ENCODE results near the gene MYO10.
"Not testable (repeated sequence)": the region's sequence is repeated elsewhere in the genome, so short reads cannot be mapped to it uniquely, and the experiment has no call there.

The MYO10 gene

DNA sequence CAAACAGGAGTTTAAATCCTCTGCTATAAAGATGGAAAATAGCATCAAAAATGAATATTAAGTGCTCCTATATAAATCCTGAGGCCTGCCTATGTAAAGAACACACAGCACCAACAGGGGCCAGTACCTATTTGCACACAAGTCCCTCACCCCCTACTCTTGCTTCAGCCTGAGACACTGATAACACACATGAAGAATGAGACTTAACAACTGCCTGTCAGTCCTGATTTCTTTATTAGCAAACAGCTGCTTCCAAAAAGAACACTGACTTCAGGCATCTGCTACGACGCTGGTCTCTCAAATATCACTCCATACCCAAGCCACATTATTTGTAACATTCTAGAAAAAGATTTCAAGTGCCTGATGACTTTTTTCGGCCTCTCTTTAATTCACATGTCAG lies 55.5 kb downstream of the MYO10 start:
- Histone ChIP-seq H3K36me3 (no peaks in the 10 kb centered on the region), H3K4me3 (ENCODE audit: low read depth in 1 of 2, low read length in 1 of 2) (no peak overlapping the region), H3K27ac (no peak overlapping the region), H3K27me3 (no peaks in the 10 kb centered on the region), H3K9me3 (no peaks in the 10 kb centered on the region), H3K4me1 (ENCODE audit: control insufficient read depth in 1 of 2, insufficient read depth in 1 of 2, low read depth in 1 of 2, low read length in 1 of 2) (no peaks in the 10 kb centered on the region)
- TF ChIP-seq, protein P1, sequence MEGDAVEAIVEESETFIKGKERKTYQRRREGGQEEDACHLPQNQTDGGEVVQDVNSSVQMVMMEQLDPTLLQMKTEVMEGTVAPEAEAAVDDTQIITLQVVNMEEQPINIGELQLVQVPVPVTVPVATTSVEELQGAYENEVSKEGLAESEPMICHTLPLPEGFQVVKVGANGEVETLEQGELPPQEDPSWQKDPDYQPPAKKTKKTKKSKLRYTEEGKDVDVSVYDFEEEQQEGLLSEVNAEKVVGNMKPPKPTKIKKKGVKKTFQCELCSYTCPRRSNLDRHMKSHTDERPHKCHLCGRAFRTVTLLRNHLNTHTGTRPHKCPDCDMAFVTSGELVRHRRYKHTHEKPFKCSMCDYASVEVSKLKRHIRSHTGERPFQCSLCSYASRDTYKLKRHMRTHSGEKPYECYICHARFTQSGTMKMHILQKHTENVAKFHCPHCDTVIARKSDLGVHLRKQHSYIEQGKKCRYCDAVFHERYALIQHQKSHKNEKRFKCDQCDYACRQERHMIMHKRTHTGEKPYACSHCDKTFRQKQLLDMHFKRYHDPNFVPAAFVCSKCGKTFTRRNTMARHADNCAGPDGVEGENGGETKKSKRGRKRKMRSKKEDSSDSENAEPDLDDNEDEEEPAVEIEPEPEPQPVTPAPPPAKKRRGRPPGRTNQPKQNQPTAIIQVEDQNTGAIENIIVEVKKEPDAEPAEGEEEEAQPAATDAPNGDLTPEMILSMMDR (IDR thresholded peaks at IDR 0.05): no peak

DNA sequence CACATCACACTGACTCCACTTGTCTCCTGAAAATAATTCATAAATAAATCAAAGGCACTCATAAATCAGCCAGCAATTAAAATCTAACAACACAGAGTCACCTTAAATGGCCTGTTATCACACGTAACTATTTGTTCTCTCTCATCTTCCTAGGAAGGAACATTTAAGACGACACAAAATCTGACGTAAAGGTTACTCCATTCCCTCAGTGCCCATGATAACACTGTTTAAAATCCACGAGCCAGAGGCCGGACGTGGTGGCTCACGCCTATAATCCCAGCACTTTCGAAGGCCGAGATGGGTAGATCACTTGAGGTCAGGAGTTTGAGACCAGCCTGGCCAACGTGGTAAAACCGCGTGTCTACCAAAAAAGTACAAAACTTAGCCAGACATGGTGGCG lies 56.4 kb downstream of the MYO10 start:
- Histone ChIP-seq H3K36me3 (no peaks in the 10 kb centered on the region), H3K9me3 (no peaks in the 10 kb centered on the region), H3K27ac (no peak overlapping the region), H3K27me3 (no peaks in the 10 kb centered on the region), H3K4me3 (ENCODE audit: low read depth in 1 of 2, low read length in 1 of 2) (no peak overlapping the region), H3K4me1 (ENCODE audit: control insufficient read depth in 1 of 2, insufficient read depth in 1 of 2, low read depth in 1 of 2, low read length in 1 of 2) (no peaks in the 10 kb centered on the region)
- TF ChIP-seq, protein P1 (IDR thresholded peaks at IDR 0.05): no peak

DNA sequence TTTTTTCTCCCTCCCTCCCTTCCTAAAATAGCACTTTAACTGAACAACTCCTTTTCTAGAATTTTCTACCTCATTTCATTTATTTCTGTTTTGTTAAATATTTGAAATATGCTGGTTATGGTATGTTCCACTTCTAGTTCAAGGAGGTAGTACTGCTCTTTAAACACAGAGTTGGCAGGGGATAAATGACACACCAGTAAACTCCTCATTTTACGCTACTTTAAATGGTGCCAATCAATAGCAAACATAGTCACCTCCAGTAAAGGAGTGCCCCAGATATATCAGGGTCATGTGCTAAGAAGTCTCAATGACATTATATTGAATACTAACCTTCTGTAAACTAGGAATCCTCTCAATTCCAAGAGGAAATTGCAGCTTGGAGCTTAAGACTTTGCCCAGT lies 56.9 kb downstream of the MYO10 start:
- TF ChIP-seq, protein P1 (IDR thresholded peaks at IDR 0.05): no peak
- no peak overlapping the region for H3K27ac ChIP-seq
- no peaks in the 10 kb centered on the region for H3K9me3 ChIP-seq
- no peak overlapping the region for H3K4me3 ChIP-seq (ENCODE audit: low read depth in 1 of 2, low read length in 1 of 2)
- H3K4me1 ChIP-seq (ENCODE audit: control insufficient read depth in 1 of 2, insufficient read depth in 1 of 2, low read depth in 1 of 2, low read length in 1 of 2): no peaks in the 10 kb centered on the region
- no peaks in the 10 kb centered on the region for H3K27me3 ChIP-seq
- H3K36me3 ChIP-seq: no peaks in the 10 kb centered on the region

DNA sequence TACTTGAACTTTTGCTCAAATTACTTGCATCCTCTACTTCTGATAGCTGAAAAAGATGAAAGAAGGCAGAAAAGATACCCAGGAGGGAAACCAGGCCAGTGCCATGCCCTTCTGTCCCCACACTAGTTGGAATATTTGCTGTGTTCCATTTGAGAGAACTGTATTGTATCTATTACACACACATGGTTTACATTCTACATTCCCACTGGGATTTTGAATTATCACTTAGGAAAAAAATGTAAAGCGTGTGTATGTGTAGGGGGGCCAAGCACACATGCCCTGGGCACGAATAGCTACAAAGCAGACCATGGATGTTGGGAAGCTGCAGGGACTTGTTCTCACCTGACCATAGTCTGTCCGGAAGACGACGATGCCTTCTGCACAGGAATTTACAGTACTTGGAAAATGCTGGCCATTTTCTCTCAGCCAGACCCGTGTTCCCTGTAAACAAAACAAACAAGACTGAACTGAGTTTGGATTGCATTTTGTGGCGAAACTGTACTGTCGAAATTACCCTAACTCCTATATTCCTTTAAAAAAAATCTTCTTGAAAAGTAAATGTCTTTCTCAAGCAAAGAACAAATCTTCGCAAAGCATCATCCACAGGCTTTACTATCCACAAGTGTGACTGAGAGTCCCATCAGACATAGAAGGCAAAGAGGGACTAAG lies 58.7 kb downstream of the MYO10 start:
- H3K27me3 ChIP-seq: no peaks in the 10 kb centered on the region
- H3K36me3 ChIP-seq: no peaks in the 10 kb centered on the region
- H3K4me1 ChIP-seq (ENCODE audit: control insufficient read depth in 1 of 2, insufficient read depth in 1 of 2, low read depth in 1 of 2, low read length in 1 of 2): no peaks in the 10 kb centered on the region
- no peaks in the 10 kb centered on the region for H3K9me3 ChIP-seq
- TF ChIP-seq, protein P1 (IDR thresholded peaks at IDR 0.05): no peak
- no peak overlapping the region for H3K27ac ChIP-seq
- no peak overlapping the region for H3K4me3 ChIP-seq (ENCODE audit: low read depth in 1 of 2, low read length in 1 of 2)

DNA sequence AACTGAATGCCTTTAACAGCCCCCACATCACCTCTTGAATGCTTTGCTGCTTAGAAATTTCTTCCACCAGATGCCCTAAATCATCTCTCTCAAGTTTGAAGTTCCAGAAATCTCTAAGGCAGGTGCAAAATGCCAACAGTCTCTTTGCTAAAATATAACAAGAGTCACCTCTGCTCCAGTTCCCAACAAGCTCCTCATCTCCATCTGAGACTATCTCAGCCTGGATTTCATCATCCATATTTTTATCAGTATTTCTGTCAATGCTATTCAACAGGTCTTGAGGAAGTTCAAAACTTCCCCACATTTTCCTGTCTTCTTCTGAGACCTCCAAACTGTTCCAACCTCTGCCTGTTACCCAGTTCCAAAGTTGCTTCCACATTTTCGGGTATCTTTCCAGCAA lies 61.7 kb downstream of the MYO10 start:
- H3K9me3 ChIP-seq; H3K36me3 ChIP-seq; H3K4me3 ChIP-seq (ENCODE audit: low read depth in 1 of 2, low read length in 1 of 2); H3K4me1 ChIP-seq (ENCODE audit: control insufficient read depth in 1 of 2, insufficient read depth in 1 of 2, low read depth in 1 of 2, low read length in 1 of 2); H3K27me3 ChIP-seq; H3K27ac ChIP-seq: not testable (repeated sequence)

DNA sequence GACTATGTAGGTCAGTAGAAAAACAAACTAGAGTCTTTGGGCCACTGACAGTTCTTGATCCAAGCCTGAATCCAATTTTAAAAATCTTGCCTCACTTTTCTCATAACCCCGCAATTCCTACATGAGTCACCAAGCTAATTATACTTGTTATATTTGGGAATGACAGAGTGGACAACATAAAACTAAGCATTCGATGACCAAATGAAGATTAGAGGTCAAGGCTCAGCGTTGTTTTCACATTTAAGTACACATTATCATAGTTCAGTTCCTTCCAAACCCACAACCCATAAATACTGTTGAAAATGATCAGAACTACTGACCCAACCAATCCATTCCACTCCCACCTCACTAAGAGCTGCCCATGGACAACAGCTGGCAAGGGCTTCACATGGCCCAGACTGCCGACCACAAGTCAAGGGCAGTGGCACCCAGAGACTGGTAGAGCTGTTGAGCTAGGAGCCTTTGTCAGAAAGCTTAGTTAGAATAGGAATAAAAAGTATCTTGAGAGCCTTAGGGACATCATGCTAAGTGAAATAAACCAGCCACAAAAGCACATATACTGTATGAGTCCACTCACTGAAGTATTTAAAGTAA lies 64.2 kb downstream of the MYO10 start:
- Histone ChIP-seq H3K27ac (no peak overlapping the region), H3K27me3 (no peaks in the 10 kb centered on the region), H3K9me3 (no peaks in the 10 kb centered on the region), H3K4me1 (ENCODE audit: control insufficient read depth in 1 of 2, insufficient read depth in 1 of 2, low read depth in 1 of 2, low read length in 1 of 2) (no peaks in the 10 kb centered on the region), H3K36me3 (no peaks in the 10 kb centered on the region), H3K4me3 (ENCODE audit: low read depth in 1 of 2, low read length in 1 of 2) (no peak overlapping the region)
- TF ChIP-seq, protein P1 (IDR thresholded peaks at IDR 0.05): no peak

Measured in neutrophil (primary cell).